Activated CD8-positive, alpha-beta memory T cell treated with anti-CD3 and anti-CD28 coated beads, Interleukin-2, amount 50 U/mL, for 4 hours (primary cell): ENCODE measurements around the gene TNPO2.
A peak's percentile ranks its signal among the peaks of the same experiment; 100 is the strongest.

ENCODE experiments used
- DNase-seq: peaks from one replicate; pipeline ENCODE4 v3.0.0-alpha.2; 2020

Gene TNPO2

GRCh38 chr19:12672744-12673143 is 51.0 kb downstream of the TNPO2 start:
- DNase-seq, result no peak

DNA sequence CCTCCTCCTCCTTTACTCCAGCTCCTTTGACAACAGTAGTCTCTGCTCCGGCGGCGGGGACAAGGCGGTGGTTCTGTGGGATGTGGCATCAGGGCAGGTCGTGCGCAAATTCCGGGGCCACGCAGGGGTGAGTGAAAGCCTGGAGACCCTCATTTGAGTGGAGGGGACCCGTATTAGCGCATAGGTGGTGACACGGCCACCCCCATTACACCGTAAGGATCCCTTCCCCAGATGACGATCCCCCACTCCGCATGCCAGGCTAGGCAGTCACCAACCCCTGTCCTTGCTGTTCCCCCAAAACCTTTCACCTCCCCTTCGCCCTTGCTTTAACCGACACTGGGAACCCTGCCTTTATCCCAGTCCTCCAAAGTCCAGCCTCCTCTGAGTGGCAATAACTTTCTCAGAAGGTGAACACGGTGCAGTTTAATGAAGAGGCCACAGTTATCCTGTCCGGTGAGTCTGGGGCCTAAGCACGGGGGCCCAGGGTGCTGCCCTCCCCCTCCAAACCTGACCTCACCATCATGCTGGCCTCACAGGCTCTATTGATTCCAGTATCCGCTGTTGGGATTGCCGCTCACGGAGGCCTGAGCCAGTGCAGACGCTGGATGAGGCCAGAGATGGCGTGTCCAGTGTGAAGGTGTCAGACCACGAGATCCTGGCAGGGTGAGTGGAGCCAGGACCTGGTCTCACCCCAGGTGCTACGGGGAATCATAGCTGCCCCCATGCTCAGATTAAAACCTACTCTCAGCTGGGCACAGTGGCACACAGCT is 53.4 kb downstream of the TNPO2 start:
- no peak for DNase-seq

- peak; percentile 70 for DNase-seq
Measured at GRCh38 chr19:12669270-12670158, 54.2 kb downstream of the TNPO2 start.

- peak; percentile 72 for DNase-seq
Measured at GRCh38 chr19:12668932-12669269, 54.8 kb downstream of the TNPO2 start.

DNA sequence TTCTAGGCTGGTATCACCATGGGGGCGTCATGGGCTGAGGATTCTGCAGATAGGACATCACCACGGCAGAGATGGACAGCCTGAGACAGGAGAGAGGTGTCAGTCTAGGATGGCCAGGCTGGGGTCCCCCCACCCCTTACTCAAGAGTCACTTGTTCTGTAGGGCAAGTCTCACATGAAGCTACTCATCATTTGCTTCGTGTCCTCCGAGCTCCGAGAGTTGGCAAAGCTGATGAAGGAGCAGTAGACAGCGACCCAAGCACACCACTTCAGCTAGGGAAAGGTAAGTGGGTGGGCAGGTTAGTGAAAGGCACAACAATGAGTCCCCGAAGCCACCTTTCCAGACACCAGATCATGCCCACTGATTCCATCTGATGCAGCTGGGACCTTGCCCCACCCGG is 55.4 kb downstream of the TNPO2 start:
- DNase-seq, result no peak

DNA sequence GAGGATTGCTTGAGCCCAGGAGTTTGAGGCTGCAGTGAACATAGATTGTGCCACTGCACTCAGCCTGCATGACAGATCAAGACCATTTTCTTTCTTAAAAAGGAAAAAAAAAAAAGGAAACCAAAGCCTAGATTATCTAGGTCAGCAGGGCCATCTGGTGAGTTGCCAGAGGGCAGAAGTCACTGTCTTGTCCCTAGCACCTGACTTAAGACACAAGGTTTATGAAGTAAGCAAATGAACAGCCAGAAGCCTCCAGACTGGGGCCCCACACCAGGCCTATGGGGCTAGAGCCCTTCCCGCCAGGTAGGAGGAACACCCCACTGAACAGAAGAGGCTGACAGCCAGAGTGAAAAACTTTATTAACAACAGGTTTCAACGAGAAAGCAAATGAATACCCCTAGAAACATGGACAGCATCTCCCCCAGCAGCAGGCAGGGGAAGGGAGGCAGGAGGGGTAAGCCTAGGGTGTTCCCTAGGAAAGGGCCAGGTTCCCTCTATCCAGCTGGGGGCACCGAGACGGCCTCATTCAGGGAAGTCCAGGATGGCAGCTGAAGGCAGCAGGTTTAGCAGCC is 55.9 kb downstream of the TNPO2 start:
- no peak for DNase-seq

GRCh38 chr19:12666265-12667048 is 57.3 kb downstream of the TNPO2 start, which contains the start of the genes MAN2B1 and WDR83:
TSS of gene MAN2B1 (minus strand) at chr19:12666742. CDS start at chr19:12666701, 41 bp downstream.
TSS of gene WDR83 (plus strand) at chr19:12666807. CDS start at chr19:12669791, 2,984 bp downstream.
- DNase-seq, result peak; percentile 83

- no peak for DNase-seq
Measured at GRCh38 chr19:12665671-12666264, 58.0 kb downstream of the TNPO2 start.

- no peak for DNase-seq
Measured at GRCh38 chr19:12665281-12665573, 58.5 kb downstream of the TNPO2 start.

GRCh38 chr19:12664406-12665280 is 59.1 kb downstream of the TNPO2 start:
- DNase-seq, result no peak

GRCh38 chr19:12660980-12661379 is 62.8 kb downstream of the TNPO2 start:
- no peak for DNase-seq

- DNase-seq, result no peak
Measured at GRCh38 chr19:12657966-12658365, 65.8 kb downstream of the TNPO2 start.

- no peak for DNase-seq
Measured at GRCh38 chr19:12656899-12657571, 66.7 kb downstream of the TNPO2 start.

DNA sequence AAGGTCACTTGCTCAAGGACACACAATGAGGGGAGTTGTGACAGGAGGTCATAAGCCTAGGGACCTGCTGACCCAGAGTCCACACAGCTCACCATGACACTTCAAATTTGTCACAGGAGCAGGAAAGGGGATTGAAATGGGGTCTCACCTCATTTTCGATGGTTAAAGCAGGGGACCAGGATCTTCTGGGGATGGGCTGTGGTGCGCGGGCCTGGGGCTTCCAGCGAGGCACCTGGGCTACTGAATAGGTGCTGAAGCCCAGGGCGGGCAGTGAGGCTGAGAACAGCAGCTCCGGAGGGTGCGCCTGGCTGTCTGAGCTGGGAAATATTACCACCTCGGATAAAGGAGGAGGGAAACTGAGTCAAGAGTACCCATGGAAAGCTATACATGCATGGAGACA is 68.2 kb downstream of the TNPO2 start:
- no peak for DNase-seq

- no peak for DNase-seq
Measured at GRCh38 chr19:12652219-12652618, 71.5 kb downstream of the TNPO2 start.

DNA sequence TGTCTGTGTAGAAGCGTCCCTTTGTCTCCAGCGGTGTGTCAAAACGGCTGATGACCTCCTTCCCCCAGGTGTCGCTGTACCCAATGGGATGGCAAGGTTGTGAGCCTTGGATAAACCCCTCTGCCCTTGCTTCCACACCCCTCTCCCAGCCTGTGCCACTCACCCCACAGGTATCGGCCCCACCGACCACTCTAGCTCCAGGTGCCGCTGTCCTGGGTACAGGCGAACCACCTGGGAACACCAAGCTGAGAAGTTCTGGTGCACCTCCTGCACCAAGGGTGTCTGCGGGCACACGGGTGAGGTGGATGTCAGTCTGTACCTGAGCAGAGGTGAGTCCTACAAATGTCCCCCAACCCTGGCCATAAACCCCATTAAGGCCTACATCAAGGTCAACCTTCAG is 73.8 kb downstream of the TNPO2 start:
- no peak for DNase-seq
